IPS-20b (cell line): ENCODE results near the gene CREBBP.

ENCODE experiments used
- H3K27ac ChIP-seq: one replicate; pipeline ENCODE4 v1.5.1; 2013; ENCODE audit warnings: low read length
- H3K27me3 ChIP-seq: 2 replicates; pipeline ENCODE4 v1.6.1; 2013; ENCODE audit warnings: mild to moderate bottlenecking, low read length, inconsistent platforms; ENCODE audit not compliant: insufficient read depth
- H3K36me3 ChIP-seq: 2 replicates; pipeline ENCODE4 v1.6.1; 2013; ENCODE audit warnings: low read depth, mild to moderate bottlenecking, inconsistent platforms, low read length, moderate library complexity; ENCODE audit not compliant: insufficient read depth
- H3K4me1 ChIP-seq: 2 replicates; pipeline ENCODE4 v1.6.1; 2013; ENCODE audit warnings: mild to moderate bottlenecking, control low read depth, inconsistent platforms, low read length, moderate library complexity; ENCODE audit not compliant: insufficient read depth
- H3K4me3 ChIP-seq: 2 replicates; pipeline ENCODE4 v1.5.1; 2013; ENCODE audit warnings: mild to moderate bottlenecking, low read length, inconsistent platforms
- H3K9ac ChIP-seq: 2 replicates; pipeline ENCODE4 v1.6.1; 2013; ENCODE audit warnings: low read depth, mild to moderate bottlenecking, inconsistent platforms, low read length, moderate library complexity
- H3K9me3 ChIP-seq: 2 replicates; pipeline ENCODE4 v1.6.1; 2013; ENCODE audit warnings: mild to moderate bottlenecking, low read depth, low read length, inconsistent platforms; ENCODE audit not compliant: insufficient read depth

Gene CREBBP

DNA sequence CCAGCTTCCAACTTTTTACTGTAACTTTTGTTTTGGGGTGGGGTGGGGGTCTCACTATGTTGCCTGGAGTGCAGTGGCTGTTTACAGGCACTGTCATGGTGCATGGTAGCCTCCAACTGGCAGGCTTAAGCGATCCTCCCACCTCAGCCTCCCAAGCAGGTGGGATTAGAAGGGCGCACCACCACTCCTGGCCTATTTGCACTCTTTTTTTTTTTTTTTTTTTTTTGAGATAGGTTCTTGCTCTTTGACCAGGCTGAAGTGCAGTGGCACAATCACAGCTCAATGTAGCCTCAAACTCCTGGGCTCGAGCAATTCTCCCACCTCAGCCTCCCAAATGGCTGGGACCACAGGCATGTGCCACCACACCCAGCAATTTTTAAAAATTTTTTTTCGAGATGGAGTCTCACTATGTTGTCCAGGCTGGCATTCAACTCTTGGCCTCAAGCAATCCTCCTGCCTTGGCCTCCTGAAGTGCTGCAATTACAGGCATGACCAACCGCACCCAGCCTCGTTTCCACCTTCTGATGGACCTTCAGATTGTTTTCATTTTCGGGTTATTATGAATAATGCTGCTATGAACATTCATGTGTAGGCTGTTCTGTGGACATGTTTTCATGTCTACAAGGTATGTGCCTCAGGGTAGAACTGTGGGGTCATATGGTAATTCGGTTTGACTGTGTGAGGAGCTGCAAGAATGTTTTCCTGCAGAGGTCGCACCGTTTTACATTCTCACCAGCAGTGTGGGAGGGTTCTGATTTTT is 174.1 kb downstream of the CREBBP start:
- no peaks in the 10 kb centered on the region for H3K9me3 ChIP-seq
- H3K27me3 ChIP-seq: no peaks in the 10 kb centered on the region
- no peak overlapping the region for H3K4me3 ChIP-seq
- H3K9ac ChIP-seq: no peak overlapping the region
- no peaks in the 10 kb centered on the region for H3K4me1 ChIP-seq
- H3K27ac ChIP-seq: no peak overlapping the region
- peaks cover 17% of the 10 kb centered on the region for H3K36me3 ChIP-seq

DNA sequence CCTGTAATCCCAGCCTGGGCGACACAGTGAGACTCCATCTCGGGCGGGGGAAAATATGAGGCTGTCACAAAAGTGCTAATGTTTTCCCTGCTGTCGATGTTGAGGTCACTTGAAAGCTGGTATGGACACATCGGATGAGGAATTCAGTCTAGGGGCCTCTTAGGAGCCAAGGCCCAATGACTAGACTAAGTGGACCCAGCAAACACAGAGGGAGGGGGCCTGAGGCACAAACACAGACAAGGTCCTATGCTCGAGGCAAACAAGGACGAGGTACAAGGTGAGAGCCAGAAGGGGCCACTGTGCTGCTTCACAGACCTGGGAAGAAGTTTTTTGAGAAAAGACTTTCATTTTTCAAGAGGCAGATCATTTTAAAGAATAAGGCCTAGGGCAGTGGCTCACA is 178.4 kb downstream of the CREBBP start:
- no peak overlapping the region for H3K9ac ChIP-seq
- H3K36me3 ChIP-seq: 0 out of 2 replicates have a peak, but pooled peaks cover 8% of the 10 kb centered on the region
- H3K4me3 ChIP-seq: no peak overlapping the region
- H3K27me3 ChIP-seq: no peaks in the 10 kb centered on the region
- H3K27ac ChIP-seq: no peak overlapping the region
- no peaks in the 10 kb centered on the region for H3K9me3 ChIP-seq
- H3K4me1 ChIP-seq: no peaks in the 10 kb centered on the region

DNA sequence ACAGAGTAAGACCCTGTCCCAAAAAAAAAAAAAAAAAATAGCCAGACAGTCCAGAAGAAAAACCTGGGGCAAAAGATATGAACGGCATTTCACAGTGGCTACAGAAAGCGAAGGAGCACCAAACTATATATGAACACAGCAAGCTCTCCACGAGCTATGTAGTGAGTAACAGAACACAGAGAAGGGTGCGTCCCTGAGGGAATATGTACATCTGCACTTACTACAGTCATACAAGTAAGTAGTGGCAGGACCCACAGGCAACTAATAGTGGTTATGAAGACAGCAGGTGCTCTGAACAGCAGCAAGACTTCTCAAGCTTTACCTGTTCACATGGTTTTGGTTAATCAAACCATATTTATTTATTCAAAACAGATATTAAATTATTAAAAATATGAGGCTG is 179.0 kb downstream of the CREBBP start:
- Histone ChIP-seq H3K4me3 (no peak overlapping the region), H3K9me3 (no peaks in the 10 kb centered on the region), H3K36me3 (0 out of 2 replicates have a peak, but pooled peaks cover 3% of the 10 kb centered on the region), H3K27ac (no peak overlapping the region), H3K27me3 (no peaks in the 10 kb centered on the region), H3K4me1 (no peaks in the 10 kb centered on the region), H3K9ac (no peak overlapping the region)

DNA sequence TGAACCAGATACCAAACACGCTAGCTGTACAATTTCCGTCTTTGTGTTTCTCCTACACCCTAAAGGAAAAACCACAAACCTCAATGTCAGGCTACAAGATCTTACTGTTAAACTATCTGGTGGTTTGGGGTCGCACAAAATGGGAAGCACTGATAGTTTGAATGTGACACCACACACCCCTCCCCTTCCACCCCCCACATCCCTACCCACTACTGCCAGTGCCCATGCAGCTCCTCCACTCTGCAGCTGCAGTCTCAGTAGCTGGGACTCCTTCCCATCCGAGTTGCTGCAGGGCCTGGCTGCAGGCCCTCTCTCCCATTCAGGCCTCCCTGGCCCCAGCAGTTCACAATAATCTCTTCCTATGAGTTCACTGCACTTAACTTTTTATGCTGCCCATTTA is 181.6 kb downstream of the CREBBP start:
- no peaks in the 10 kb centered on the region for H3K4me1 ChIP-seq
- no peak overlapping the region for H3K9ac ChIP-seq
- peaks cover 6% of the 10 kb centered on the region; the same call in 1 of the 2 replicates for H3K36me3 ChIP-seq

DNA sequence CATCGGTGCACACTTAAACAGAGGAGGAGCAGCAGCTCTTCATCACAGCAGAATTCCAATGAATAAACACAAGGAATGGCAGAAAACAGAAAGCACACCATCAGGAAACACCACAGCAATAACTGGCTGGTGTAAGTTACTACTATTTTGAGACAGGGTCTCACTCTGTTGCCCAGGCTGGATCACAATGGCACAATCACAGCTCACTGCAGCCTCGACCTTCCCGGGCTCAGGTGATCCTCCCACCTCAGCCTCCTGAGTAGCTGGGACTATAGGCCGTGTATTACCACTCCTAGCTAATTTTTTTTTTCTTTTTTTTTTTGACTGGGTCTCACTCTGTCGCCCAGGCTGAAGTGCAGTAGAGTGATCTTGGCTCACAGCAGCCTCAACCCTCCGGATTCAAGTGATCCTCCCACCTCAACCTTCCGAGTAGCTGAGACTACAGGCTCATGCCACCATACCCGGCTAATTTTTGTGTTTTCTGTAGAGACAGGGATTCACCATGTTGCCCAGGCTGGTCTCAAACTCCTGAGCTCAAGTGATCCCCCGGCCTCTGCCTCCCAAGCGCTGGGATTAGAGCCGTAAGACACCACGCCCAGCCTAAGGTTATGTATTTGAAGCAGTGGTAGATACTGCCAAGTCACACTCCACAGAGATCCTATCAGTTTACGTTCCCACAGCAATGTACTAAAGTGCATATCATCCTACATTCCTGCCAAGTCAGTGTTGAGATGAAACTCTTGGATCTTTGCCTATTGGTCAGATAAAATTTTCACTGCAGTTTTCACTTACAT is 183.9 kb downstream of the CREBBP start:
- no peak overlapping the region for H3K9ac ChIP-seq
- no peaks in the 10 kb centered on the region for H3K9me3 ChIP-seq
- H3K36me3 ChIP-seq: peaks cover 7% of the 10 kb centered on the region; the same call in 1 of the 2 replicates
- no peaks in the 10 kb centered on the region for H3K27me3 ChIP-seq
- no peak overlapping the region for H3K27ac ChIP-seq
- H3K4me3 ChIP-seq: no peak overlapping the region
- no peaks in the 10 kb centered on the region for H3K4me1 ChIP-seq

More for the DNA sequence above, 181.6 kb downstream of the CREBBP start:
- no peaks in the 10 kb centered on the region for H3K9me3 ChIP-seq
- H3K4me3 ChIP-seq: no peak overlapping the region
- no peak overlapping the region for H3K27ac ChIP-seq
- no peaks in the 10 kb centered on the region for H3K27me3 ChIP-seq

DNA sequence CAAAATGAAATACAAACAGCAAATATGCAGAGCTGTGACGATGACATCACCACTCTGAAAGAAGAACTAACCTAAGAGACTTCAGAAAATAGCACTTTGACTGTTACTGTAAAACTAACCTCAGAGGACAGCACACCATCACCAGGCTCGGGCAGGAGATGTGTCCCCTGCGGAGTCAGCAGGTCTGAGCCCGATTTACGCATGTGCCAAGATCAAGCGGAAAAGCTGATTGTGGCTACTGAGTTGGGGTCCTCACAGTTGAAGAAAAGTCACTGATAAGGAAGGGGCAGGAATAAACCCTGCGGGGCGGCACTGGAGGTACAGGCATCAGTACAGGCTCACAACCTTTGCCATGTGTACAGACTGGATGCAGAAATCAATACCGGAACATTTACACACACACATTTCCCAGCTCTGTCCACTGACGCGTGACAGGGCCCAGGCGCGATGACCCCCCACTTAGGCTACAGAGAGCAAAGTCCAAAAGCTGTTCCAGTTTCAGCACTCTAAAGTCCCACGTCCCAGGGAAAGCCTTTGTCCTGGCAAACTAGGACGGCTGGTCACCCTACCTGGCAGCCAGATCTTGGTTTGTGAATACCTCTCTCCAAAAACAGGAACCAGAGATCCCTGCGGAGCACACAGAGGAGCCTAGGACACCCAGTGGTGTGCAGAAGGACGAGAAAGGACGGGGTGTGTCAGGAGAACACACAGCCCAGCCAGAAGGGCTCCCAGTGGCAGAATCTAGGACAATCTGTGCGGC is 184.7 kb downstream of the CREBBP start:
- H3K27me3 ChIP-seq: no peaks in the 10 kb centered on the region
- no peak overlapping the region for H3K27ac ChIP-seq
- H3K4me3 ChIP-seq: no peak overlapping the region
- H3K36me3 ChIP-seq: peaks cover 7% of the 10 kb centered on the region; the same call in 1 of the 2 replicates
- no peak overlapping the region for H3K9ac ChIP-seq
- no peaks in the 10 kb centered on the region for H3K4me1 ChIP-seq
- H3K9me3 ChIP-seq: no peaks in the 10 kb centered on the region

DNA sequence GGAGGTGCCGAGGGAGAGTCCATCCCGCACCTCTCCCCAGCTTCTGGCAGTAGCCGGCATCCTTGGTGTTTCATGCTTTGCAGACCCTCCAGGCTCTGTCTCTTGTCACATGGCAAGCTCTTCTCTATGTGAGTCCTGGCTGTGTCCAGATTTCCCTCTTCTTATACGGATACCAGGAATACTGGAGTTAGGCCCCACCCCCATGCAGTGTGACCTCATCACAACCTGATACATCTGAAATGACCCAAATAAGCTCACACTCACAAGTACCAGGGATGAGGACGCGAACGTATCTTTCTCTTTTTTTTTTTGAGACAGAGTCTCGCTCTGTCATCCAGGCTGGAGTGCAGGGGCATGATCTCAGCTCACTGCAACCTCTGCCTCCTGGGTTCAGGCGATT is 186.5 kb downstream of the CREBBP start:
- Histone ChIP-seq H3K9ac (no peak overlapping the region), H3K36me3 (peaks cover 15% of the 10 kb centered on the region), H3K27me3 (no peaks in the 10 kb centered on the region), H3K27ac (no peak overlapping the region), H3K4me3 (no peak overlapping the region), H3K4me1 (no peaks in the 10 kb centered on the region), H3K9me3 (no peaks in the 10 kb centered on the region)

DNA sequence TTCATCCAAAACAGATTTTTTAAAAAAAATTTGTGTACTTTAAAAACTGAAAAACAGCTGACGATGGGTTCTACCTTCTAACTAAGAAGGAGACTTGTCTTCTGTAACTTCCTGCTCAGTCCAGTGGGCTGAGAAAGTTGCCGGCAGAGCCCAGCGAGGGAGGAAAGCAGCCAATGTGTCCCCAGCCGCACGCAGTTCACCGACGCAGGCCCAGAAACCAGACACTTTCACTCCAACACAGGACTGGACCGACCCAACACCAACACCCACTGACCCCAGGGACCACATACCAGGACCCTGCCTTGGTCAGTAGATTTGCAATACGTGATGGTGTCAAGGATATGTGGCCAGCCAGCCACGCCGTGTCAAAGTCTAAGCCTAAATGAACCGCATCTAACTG is 188.8 kb downstream of the CREBBP start:
- no peaks in the 10 kb centered on the region for H3K4me1 ChIP-seq
- no peaks in the 10 kb centered on the region for H3K27me3 ChIP-seq
- no peak overlapping the region for H3K27ac ChIP-seq
- no peak overlapping the region for H3K9ac ChIP-seq
- H3K36me3 ChIP-seq: peaks cover 37% of the 10 kb centered on the region
- no peak overlapping the region for H3K4me3 ChIP-seq
- H3K9me3 ChIP-seq: no peaks in the 10 kb centered on the region

DNA sequence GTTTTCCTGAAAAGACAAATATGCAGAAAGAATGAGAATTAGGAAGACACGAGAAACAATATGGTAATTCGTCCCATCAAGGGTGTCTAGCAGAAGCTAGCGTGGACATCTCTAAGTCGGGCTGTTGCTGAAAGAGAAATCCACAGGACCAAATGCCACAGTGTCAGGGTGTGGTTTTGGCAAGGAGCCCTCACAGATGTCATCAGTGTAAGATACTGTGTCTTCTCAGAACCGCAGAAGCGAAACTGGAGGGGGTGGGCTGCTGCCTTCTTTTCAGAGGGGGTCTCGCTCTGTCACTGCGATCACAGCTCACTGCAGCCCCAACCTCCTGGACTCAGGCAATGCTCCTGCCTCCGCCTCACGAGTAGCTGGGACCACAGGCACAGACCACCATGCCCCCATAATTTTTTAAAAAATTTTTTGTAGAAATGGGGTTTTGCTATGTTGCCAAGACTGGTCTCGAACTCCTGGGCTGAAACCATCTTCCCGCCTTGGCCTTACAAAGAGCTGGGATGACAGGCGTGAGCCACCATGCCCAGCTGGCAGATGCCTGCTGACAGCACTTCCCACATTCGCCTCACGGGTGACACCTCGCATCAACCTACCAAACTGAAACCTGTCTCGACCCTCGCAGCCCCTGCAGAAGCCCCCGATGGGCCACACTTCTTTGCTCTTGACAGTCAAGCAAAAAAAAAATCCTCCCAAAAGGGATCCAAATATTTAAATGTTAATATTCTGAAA is 189.4 kb downstream of the CREBBP start:
- Histone ChIP-seq H3K9me3 (no peaks in the 10 kb centered on the region), H3K36me3 (peaks cover 43% of the 10 kb centered on the region), H3K4me1 (no peaks in the 10 kb centered on the region), H3K27ac (no peak overlapping the region), H3K27me3 (no peaks in the 10 kb centered on the region), H3K4me3 (no peak overlapping the region), H3K9ac (no peak overlapping the region)

DNA sequence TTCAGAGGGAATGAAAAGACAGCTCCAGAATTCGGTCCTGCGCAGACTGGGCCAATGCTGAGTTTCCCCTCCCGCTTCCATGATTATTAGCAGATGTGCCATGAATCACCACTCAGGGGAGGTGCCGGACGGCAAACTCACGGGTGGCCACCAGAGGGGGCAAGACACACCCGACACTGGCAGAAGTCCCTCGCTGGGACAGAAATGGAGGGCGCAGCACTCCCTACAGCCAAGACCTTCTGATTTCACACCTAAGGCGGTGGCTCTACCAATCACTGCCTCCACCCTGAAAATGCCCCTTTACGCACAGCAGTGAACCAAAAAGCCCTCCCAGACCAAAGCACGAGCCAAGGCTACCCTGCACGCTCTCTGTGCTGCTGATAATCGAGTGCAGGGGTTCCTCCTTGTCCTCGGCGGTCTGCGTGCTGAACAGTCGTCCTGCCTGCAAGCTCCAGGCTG is 190.0 kb downstream of the CREBBP start:
- no peak overlapping the region for H3K4me3 ChIP-seq
- H3K36me3 ChIP-seq: peaks cover 49% of the 10 kb centered on the region
- no peak overlapping the region for H3K9ac ChIP-seq
- no peak overlapping the region for H3K27ac ChIP-seq
- no peaks in the 10 kb centered on the region for H3K4me1 ChIP-seq
- H3K27me3 ChIP-seq: no peaks in the 10 kb centered on the region
- no peaks in the 10 kb centered on the region for H3K9me3 ChIP-seq

DNA sequence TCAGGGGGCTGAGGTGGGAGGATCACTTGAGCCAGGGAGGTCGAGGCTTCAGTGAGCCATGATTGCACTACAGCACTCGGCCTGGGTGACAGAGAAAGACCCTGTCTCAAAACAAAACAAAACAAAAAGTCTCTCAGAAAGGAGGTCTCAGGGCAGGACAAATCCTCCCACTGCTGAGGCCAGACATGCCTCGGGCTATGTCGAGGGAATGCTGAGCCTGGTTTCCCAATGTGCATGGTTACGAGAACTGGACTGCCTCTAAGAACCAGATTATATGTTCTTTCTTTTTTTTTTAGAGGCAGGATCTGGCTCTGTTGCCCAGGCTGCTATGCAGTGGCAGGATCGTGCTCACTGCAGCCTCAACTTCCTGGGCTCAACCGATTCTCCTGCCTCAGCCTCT is 190.8 kb downstream of the CREBBP start:
- Histone ChIP-seq H3K9me3 (no peaks in the 10 kb centered on the region), H3K9ac (no peak overlapping the region), H3K4me3 (no peak overlapping the region), H3K36me3 (peaks cover 53% of the 10 kb centered on the region), H3K27ac (no peak overlapping the region), H3K4me1 (no peaks in the 10 kb centered on the region), H3K27me3 (no peaks in the 10 kb centered on the region)
